ENCODE measurements around the gene TEX11.

GRCh38 chrX:70592091-70592490 lies 316.4 kb downstream of the TEX11 start:
- TF ChIP-seq CTCF (IDR thresholded peaks at IDR 0.05) (no peak), POLR2A (IDR thresholded peaks at IDR 0.05) (no peak)

Measured in lower leg skin (tissue), 3 donors.